GM12801 (cell line): ENCODE measurements around the gene ADGRA3.

ENCODE experiments used
- CTCF ChIP-seq: IDR thresholded peaks from one replicate; pipeline ENCODE4 v1.5.1; 2011; ENCODE audit warnings: control low read depth; ENCODE audit not compliant: insufficient read length; ENCODE audit errors: extremely low read depth

ADGRA3 gene

DNA sequence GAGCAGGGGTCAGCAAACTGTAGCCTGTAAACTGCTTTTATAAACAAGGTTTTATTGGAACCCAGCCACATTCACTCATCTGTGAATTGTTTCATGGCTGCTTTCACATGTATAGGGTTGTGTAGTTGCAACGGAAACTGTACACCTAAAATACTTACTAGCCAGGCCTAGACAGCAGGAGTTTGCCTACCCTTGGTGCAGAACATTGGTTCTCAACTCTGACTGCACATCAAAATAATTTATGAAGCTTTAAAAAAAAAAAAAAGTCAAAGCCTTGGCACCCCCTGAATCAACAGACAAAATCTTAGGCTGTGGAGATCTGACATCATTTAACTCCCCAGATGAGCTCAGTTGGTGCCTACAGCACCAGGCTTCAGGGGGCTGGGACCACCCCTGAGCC lies 27.8 kb downstream of the ADGRA3 start:
- TF ChIP-seq CTCF, result no peak

DNA sequence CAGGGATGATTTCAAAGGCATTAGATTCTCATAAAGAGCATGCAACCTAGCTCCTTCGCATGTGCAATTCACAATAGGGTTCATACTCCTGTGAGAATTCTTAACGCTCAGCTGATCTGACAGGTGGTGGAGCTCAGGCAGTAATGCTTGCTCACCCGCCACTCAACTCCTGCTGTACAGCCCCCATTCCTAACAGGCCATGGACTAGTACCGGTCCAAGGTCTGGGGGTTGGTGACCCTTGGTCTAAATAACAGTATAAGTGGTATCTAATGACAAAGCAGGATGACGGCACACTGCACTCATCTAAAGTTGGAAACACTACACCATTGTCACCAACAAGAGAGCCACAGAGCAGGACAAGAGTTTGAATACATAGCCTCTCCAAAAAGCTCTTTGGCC lies 28.5 kb downstream of the ADGRA3 start:
- TF ChIP-seq CTCF, result no peak

GRCh38 chr4:22486276-22486675 lies 29.6 kb downstream of the ADGRA3 start:
- no peak for TF ChIP-seq CTCF

- TF ChIP-seq CTCF, result no peak
Measured at GRCh38 chr4:22485737-22486136, 30.1 kb downstream of the ADGRA3 start.

GRCh38 chr4:22483551-22483981 lies 32.3 kb downstream of the ADGRA3 start:
- TF ChIP-seq CTCF, result no peak

DNA sequence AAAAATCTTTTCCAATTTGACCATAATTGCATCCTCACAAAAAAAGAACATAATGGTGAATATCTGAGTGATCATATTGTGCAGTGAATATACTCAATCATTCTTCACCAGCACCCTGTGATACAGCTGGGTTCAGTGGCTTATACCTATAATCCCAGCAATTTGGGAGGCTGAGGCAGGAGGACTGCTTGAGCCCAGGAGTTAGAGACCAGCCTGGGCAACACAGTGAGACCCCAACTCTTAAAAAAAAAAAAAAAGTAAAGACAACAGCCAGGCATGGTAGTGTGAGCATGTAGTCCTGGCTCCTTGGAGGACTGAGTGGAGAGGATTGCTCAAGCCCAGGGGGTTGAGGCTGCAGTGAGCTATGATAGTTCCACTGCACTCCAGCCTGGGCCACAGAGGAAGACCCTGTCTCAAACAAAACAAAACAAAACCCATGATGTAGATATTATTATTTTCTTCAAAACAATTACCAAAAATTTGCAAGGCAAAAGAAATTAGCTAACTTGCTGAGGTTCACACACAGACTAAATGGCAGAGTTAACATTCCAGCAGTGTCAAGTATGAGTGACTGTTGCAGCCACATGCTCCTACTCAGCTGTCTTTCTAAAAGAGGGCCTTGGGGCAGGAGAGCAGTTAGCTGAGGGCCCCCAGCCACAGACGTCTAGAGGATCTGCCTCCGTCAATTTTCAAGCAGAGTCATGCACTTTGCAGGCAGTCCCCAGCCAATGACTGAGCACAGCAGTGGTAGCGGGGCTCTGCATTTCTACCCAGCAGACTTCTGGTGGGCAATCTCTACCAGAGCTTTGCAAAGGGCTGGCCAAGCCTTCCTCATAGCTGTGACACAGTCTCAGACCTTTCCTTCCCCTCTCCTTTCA lies 33.4 kb downstream of the ADGRA3 start:
- no peak for TF ChIP-seq CTCF

DNA sequence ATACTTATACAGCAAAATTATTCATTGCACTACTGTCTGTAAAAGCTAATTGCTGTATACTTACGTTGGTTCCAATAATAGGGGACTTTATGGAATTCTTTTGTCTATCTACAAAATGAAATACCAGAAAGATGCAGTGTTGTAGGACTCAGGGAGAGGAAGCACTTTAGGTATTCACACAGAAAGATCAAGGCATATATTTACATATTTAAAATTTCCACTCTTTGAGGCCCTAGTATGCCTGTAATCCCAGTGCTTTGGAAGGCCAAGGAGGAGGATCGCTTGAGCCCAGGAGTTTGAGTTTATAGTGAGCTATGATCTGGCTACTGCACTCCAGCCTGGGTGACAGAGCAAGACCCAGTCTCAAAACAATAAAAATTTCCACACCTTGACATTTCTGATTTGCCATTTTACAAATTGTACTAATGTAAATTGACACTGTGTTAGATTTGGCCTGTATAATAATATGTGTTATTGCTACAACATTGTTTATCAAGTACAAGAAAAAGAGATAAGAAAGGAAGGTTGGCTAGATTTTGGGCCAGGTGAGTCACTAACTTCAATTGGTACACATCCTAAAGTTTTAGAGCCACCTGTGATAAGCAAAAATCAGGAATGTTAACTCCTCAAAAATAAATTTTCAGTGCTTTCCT lies 35.1 kb downstream of the ADGRA3 start:
- TF ChIP-seq CTCF, result no peak
